ENCODE data around the gene RIN3.
A peak's percentile ranks its signal among the peaks of the same experiment; 100 is the strongest.

Gene RIN3

DNA sequence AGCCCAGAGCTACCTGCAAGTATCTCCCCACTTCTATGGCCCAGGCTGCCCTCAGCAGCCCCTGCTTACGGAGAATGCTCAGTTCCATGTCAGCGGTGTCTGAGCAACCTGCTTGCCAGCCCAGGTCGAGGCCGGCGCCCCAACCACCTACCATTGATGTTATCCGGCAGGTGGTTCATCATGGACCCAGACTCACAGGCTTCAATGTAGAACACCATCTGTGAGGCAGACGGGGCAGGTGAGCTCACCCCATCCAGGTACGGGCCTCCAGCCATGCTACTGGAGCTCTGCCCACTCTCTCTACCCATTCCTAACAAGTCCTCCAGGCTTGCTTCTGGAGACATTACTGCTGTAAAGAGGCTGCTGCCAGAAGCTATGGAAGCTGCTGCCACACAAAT is 199.1 kb downstream of the RIN3 start:
- DNase-seq (ENCODE audit: low read depth in 2 of 2): no peak

DNA sequence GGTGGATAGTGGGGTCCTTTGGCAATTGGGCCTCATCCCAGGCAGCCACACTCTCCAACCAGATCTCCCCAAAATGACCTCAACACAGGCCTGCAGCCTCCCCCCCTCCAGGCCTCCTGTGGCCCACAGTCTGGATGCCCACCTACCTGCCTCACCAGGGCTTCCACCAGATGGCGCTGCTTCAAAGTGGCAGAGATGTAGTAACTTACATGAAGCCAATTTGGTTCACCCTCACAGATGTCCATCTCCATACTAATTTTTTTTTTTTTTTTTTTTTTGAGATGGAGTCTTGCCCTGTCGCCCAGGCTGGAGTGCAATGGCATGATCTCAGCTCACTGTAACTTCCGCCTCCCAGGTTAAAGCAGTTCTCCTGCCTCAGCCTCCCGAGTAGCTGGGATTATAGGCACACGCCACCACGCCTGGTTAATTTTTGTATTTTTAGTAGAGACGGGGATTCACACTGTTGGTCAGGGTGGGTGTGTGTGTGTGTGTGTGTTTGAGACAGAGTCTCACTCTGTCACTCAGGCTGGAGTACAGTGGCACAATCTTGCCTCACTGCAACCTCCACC is 201.2 kb downstream of the RIN3 start:
- DNase-seq (ENCODE audit: low read depth in 2 of 2): peak in 1 of 2 experiments; percentile 30

DNA sequence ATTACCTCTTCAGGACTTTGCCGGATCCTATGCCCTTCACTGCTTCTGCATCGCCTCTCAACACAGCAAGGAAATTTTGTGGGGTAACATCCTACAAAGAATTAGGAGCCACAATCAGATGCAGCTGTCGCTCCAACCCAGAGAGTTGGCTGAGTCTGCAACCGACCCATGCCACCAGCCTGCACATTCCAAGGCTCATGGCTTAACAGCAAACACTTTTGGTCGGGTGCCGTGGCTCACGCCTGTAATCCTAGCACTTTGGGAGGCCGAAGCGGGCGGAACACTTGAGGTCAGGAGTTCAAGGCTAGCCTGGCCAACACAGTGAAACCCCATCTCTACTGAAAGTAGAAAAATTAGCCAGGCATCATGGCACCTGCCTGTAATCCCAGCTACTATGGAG is 202.6 kb downstream of the RIN3 start:
- DNase-seq (ENCODE audit: low read depth in 2 of 2): no peak

DNA sequence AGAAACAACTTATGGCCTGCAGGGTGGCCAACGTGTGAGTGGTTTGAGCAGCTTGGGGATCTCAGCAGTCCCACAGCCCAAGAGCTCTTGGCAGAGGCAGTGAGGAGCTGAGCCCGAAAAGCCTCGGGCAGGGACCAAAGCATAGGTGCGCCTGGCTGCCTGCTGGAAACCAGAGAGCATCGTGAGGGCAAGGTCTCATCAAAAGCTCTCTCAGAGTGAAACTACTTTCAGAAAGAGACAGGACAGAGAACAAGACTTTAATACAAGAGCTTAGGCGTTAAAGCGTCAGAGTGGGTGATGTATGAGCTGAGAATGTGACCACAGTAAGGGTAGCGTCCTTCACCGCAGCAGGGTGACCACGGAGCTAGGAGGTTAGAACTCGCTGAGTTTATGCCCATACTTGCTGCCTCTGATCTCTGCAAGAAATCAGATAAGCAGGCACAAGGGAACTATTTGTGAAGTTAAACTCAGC is 204.0 kb downstream of the RIN3 start:
- DNase-seq (ENCODE audit: low read depth in 2 of 2): no peak

DNA sequence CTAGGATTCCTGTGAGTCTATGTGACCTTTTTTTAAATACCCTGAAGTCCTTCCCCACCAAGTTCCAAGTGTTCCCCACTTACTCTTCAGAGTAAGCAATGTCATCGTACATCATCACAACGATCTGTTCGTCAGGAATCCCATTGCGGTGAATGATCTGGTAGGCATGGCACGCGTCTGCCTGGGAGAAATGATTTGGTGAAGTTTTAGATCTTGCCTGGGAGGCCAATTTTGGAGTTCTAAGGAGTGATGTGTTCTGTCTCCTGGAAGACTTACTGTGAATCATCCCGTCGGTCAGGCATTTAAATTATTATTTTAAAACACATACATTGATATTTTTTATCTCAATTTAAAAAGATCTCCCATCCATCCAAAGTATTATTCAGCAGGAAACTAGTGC is 205.1 kb downstream of the RIN3 start:
- peak; percentile 47 to 52 for DNase-seq (ENCODE audit: low read depth in 2 of 2)

DNA sequence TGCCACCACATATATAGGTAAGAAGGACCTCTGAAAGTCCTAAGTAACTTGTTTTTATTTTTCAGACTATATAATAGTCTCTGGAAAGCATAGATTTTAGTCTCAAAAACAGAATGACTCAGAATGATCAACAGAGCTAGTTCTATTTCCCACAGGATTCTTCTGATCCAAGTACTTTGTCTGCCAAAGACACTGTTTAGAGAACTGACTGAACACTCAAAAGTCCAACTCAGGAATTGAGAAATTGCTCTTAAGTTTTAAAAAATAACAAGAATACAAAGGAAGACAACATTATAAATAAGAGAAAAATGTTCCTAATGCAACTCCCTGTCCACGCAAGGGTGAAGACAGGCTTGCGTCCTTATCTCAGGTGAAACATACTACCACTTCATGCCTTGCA is 205.8 kb downstream of the RIN3 start:
- DNase-seq (ENCODE audit: low read depth in 2 of 2): no peak

DNA sequence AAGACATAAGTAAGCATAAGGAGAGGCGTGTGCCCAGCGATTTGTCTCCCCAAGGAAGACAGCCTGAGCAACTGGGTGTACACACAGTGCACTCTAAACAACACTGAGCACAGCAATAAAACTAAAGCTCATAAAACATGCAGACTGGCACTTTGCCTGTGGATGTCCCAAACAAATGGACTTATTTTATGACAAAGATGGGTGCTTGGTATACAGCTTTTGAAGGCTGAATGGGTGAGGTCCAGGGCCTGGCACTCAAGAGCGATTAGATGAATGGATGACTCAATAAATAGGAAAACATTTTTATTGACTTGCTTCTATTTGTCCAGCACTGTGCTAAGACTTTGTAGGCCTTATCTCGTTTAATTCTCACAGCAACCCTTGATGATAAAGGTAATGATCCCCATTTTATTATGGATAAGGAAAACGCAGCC is 206.3 kb downstream of the RIN3 start:
- no peak for DNase-seq (ENCODE audit: low read depth in 2 of 2)

DNA sequence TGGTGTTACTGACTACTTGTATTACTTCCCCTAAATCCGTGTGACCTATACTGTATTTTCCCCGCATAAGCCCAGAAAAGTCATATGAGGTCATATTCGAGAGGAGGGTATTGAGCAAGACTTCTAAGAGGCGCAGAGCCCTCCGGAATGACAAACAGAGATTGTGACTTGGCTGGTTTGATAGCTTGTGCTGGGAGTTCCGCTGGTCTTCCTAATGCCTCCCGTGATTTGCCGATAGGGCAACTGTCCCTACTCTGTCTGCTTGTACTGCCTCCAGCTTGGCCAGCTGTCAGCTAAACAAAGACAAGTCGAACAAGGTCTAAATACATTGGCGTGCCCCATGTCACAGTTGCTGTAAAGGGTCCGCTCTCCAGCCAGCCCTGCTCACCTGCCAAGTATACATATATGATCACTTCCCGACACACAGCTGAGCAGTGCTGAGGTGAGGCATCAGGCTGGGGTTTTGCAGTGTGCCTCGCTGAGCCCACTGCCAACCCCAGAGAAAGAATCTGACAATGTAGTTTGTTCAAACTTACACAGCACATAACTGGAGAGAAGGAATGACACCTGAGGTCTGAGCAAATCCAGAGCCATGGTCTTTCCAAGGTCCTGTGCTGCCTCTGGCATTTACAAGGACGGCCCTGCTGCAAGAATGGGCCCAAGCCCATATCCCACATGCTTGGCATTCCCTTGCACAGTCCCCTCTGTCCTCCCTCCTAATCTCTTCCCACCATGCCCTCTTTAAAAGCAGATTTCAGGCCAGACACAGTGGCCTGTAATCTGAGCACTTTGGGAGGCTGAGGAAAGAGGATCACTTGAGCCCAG is 211.1 kb downstream of the RIN3 start:
- no peak for DNase-seq (ENCODE audit: low read depth in 2 of 2)

DNA sequence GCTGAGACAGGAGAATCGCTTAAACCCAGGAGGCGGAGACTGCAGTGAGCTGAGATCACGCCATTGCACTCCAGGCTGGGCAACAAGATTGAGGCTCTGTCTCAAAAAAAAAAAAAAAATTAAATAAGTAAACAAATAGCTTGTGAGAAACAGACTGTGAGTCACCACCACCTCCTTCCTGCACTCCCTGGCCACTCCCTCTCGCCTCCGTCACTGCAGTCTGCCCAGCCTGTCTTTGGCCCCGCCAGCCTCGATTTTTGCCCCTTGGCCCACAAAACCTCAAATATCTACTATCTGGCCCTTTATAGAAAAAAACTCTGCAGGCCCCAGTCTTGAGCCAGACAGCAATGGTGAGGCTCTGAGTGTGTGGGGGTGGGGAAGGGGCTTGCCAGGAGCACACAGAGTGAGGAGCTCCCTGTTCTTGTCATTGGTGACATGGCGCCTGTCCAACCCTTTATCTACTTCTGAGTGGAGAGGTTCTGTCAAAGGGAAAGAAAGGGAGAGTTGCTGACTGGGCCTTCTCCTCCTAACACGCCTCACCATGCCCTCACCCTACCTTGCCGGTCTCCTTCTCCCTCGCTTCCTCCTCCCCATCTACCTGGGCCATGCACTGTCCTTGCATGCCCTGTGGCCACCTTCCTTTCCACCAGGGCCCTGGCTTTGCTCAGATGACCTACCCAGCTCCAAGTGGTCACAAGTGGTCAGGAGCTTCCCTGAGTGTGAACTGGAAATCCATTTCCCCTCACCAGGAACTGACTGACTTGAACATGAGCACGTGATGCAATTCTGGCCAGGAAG is 212.8 kb downstream of the RIN3 start:
- DNase-seq (ENCODE audit: low read depth in 2 of 2): no peak

DNA sequence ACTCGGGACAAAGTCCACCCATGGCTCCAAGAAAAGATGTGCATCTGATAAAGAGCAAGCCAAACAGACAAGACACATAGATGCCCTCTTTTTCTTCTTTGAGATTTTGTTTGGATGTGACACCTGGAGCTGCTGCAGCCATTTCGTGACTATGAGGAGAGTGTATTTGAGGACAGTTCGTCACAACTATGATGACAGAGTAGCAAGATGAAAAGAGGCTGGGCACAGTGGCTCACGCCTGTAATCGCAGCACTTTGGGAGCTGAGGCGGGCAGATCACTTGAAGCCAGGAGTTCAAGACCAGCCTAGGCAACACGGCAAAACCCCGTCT is 213.3 kb downstream of the RIN3 start:
- no peak for DNase-seq (ENCODE audit: low read depth in 2 of 2)

DNA sequence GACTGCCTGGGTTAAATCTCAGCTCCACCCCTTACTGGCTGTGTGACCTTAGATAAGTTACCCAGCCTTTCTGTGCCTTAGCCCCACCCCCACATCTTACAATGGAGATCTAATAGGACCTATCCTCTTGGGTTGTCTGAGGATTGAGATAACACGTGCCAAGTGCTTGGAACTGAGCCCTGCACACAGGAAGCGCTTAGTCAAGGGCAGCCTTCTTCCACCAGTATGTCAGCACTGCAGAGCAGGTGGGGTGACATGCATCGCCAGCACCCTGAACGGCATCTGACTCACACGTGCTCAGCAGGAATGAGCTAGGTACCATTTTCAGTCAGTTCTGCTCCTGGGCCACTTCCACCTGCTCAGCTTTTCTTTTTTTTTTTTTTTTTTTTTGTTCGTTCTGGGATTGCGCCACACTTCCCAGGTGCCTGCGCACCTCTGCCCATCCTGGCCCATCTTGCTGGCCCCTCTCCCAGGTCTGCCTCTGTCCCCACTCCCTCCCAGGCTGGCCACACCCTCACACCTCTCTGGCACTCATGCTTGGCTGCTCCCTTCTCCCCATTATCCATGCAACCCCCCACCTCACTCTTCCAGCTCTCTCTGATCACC is 215.3 kb downstream of the RIN3 start:
- no peak for DNase-seq (ENCODE audit: low read depth in 2 of 2)

DNA sequence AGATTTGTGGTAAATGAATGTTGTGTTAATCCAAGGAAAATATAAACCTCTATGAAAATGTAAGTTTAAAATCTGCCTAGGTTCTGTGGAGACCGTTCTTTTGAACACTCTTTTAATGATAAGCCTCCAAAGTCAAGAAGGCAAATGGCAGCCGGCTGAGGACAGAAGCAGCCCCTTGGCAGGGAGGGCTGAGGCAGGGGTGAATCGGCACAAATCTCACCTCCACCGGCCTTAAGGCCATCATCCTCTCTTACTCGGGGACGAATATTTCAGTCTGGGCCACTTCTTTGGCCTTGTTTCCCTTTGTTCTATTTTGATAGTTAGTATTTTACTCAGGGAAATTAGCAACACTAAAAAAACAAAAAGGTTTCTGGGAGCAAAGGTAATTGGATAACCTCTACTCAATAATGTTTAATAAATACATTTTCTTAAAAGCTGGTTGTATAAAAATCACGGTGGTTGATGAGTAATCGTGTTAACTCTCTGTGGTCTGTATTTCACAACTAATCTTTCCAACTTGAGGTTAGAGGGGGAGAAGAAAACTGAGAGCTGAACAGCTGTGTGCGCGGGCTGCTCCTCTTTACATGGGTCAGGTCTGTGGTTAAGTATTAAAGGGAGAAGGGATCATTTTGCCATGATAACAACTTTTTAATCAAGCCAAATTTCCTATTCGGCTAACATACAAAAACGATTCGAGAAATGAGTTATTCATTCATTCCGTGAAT is 216.2 kb downstream of the RIN3 start:
- peak; percentile 78 to 79 for DNase-seq (ENCODE audit: low read depth in 2 of 2)

DNA sequence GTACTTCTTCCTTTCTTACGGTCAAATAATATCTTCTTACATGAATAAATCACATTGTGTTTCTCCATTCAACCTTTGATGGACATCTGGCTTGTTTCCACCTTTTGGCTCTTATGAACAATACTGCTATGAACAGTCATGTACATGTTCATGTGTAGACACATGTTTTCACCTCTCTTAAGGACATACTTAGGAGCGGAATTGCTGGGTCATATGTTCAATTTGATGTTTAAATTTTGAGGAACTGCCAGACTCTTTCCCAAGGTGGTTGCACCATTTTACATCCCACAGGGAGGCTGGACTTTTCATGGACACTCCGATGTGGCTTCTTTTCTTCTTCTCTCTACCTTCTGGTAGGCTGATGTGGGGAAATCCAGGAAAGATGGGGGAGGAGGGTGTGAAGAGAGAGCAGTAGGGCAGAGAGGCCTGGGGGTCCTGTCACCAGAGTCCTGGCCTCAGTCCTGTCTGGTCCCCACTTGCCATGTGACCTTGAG is 218.1 kb downstream of the RIN3 start:
- no peak for DNase-seq (ENCODE audit: low read depth in 2 of 2)

DNA sequence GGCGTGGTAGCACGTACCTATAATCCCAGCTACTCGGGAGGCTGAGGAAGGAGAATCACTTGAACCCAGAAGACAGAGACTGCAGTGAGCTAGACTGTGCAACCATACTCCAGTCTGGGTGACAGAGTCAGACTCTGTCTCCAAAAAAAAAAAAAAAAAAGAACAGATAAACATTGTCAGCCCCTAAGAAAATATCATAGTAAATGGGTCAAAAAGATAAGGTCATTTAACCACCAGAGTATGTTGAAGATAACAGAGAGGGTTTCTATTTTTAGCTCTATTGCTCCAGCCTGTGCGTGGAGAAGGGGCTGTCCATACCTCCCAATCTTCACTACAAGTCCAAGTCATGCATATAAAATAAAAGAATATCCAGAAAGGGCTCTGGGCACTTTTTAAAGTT is 219.4 kb downstream of the RIN3 start:
- DNase-seq (ENCODE audit: low read depth in 2 of 2): no peak

DNA sequence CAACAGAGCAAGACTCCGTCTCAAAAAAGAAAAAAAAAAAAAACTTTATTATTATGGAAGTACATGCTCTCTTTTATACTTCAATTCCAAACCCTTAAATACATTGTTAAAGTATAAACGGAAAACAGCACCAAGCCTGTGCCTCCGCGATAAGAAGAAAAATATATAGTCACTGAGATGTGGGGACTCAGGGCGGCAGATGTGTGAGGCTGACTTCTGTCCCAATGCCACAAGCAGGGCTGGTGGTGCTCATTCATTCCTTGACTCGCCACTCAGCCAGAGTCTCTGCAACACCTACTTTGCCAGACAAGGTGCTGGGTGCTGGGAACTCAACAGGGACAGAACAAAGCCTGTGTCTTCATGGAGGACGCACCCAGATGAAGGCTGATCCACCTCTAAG is 221.0 kb downstream of the RIN3 start:
- no peak for DNase-seq (ENCODE audit: low read depth in 2 of 2)

DNA sequence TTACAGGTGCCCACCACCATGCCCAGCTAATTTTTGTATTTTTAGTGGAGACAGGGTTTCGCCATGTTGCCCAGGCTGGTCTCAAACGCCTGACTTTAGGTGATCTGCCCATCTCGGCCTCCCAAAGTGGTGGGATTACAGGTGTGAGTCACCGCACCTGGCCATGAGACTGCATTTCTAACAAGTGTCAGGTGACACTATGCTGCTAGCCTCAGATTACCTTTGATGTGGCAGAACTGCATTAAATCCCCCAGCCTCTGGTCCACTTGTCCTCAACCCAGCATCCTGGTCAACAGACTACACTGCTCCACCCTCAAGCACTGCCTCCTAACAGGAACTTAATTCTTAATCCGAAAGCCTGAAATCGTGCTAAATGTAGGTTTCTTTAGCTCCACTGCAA is 221.8 kb downstream of the RIN3 start:
- no peak for DNase-seq (ENCODE audit: low read depth in 2 of 2)

DNA sequence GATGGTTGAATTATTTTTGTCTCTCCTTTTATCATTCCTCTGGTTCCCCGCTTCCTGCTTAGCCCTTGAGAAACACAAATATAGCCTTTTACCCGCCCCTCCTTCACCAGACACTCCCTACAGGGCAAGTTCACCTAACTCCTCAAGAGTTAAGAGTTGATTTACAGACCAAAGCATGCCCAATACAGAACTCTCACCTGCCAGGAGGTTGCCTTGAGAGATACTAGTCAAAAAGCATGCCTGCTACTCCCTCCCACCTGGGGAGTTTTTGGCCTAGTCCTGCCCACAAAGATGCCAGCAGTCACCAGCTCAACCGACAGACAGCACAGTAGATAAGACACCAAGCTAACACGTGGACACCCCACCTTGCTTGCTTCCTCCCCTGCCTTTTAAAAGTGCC is 223.6 kb downstream of the RIN3 start:
- no peak for DNase-seq (ENCODE audit: low read depth in 2 of 2)

DNA sequence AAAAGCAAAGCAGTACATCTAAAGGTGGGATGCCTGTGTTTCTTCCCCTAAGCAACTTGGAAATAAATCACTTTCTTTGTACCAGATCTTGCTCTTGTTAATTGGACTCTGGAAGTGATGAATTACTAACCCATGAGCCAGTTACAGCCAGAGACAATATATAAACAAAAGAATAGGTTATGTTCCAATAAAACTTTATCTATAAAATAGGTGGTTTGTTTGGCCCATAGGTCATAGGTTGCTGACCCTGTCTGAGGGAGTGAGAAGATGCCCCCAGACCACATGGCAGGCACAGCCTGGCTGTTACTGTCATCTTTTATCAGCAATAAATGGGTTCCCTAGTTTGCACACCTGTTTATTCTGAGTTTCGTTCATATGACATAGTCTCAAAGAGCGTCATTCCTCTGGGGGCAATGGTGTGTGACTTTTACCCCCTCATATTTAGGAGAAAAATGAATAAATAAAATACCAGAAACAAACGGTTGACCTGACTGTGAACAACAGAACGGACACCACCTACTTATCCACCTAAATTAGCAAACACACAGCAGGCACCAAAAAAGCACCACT is 224.1 kb downstream of the RIN3 start:
- DNase-seq (ENCODE audit: low read depth in 2 of 2): no peak
